Calu3 (cell line): ENCODE results near the gene ZSCAN22. TPM values are rescaled to one million over a fixed set of nuclear protein-coding genes. Genes with fewer than 3 reads are reported as not detected.

Experiments
- BruUV-seq: library from RNA; stranded (reverse); fragments of 400-500 nt; replicated peaks from 2 replicates; lab custom pipeline; 2021; lab: Mats Ljungman, UMichigan
- CTCF ChIA-PET: fragments of 300-600 bp; sonication (Branson Sonifier 250); formaldehyde crosslinking; loops from one replicate; lab custom pipeline; 2022; ENCODE audit warnings: antibody characterized with exemption; lab: Charles Lee
- DNase-seq: peaks from one replicate; pipeline ENCODE4 v3.0.0; 2022
- H3K27ac Mint-ChIP-seq: one replicate; pipeline ENCODE4 v1.8.0; 2022; ENCODE audit warnings: mixed read lengths; ENCODE audit not compliant: unreplicated experiment
- H3K27me3 Mint-ChIP-seq: one replicate; pipeline ENCODE4 v1.8.0; 2022; ENCODE audit warnings: mixed read lengths; ENCODE audit not compliant: unreplicated experiment
- H3K36me3 Mint-ChIP-seq: one replicate; pipeline ENCODE4 v1.8.0; 2022; ENCODE audit warnings: mild to moderate bottlenecking, moderate library complexity, mixed read lengths; ENCODE audit not compliant: insufficient read depth, unreplicated experiment
- H3K4me1 Mint-ChIP-seq: one replicate; pipeline ENCODE4 v1.8.0; 2022; ENCODE audit warnings: mild to moderate bottlenecking, low read depth, mixed read lengths; ENCODE audit not compliant: unreplicated experiment
- H3K4me3 Mint-ChIP-seq: one replicate; pipeline ENCODE4 v1.8.0; 2022; ENCODE audit warnings: mild to moderate bottlenecking, low read depth, moderate library complexity, mixed read lengths; ENCODE audit not compliant: unreplicated experiment
- H3K9me3 Mint-ChIP-seq: one replicate; pipeline ENCODE4 v1.8.0; 2022; ENCODE audit warnings: low read depth, mixed read lengths; ENCODE audit not compliant: unreplicated experiment
- intact Hi-C: fragments of 100-400 bp; cut with micrococcal nuclease; formaldehyde crosslinking; loops from one replicate; pipeline ENCODE4 v1.10.0; 2022; ENCODE audit not compliant: unreplicated experiment
- total RNA-seq: library from RNA; stranded (reverse); gene quantifications from 2 replicates; pipeline ENCODE4 v1.2.3, GENCODE V29; 2022
- TF ChIP-seq, protein P1 (sequence below): fragments of 200-600 bp; IDR thresholded peaks from one replicate; pipeline ENCODE4 v1.8.0; 2022; ENCODE audit warnings: antibody characterized with exemption; ENCODE audit not compliant: unreplicated experiment

ZSCAN22 gene
- total RNA-seq, 1 experiment from 2014 or later, result 4.6 TPM

GRCh38 chr19:58382997-58383603, 56.3 kb downstream of the ZSCAN22 start:
- Mint-ChIP-seq H3K4me1 (peaks cover 39% of the 10 kb centered on the region), H3K27me3 (no peaks in the 10 kb centered on the region), H3K36me3 (peaks cover 76% of the 10 kb centered on the region), H3K9me3 (no peaks in the 10 kb centered on the region), H3K27ac (no peak overlapping the region), H3K4me3 (no peak overlapping the region)
- CTCF ChIA-PET, result no interaction called here
- intact Hi-C loops, result no loop called here
- DNase-seq, result no peak
- TF ChIP-seq, protein P1, sequence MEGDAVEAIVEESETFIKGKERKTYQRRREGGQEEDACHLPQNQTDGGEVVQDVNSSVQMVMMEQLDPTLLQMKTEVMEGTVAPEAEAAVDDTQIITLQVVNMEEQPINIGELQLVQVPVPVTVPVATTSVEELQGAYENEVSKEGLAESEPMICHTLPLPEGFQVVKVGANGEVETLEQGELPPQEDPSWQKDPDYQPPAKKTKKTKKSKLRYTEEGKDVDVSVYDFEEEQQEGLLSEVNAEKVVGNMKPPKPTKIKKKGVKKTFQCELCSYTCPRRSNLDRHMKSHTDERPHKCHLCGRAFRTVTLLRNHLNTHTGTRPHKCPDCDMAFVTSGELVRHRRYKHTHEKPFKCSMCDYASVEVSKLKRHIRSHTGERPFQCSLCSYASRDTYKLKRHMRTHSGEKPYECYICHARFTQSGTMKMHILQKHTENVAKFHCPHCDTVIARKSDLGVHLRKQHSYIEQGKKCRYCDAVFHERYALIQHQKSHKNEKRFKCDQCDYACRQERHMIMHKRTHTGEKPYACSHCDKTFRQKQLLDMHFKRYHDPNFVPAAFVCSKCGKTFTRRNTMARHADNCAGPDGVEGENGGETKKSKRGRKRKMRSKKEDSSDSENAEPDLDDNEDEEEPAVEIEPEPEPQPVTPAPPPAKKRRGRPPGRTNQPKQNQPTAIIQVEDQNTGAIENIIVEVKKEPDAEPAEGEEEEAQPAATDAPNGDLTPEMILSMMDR, result no peak
- BruUV-seq, result no TSS peak

DNA sequence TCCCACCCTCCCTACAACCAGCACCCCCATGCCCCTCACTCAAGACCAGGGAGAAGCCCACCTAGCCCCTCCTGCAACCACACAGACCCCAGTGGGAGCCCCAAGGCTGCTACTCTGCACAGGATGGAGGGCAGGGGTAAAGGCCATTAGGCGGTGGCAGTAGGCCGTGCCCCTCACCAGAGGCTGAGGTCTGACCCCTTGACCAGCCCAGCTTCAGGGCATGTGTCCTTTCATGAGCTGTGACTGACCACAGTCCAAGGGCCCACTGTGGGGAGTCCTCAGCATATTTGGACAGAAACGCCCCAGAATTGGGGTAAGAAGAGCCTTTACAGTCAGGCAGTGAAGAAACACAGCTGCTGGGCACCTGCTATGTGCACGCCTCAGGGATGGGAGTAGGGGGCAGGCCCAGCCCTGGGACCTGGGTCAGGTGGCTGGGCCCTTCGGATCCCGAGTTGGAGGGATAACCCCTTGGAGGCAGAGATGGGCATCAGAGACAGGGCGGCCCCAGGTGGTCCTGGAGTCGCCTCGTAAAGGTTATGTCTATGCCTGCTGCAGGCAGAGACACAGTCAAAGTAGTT, 58.6 kb downstream of the ZSCAN22 start:
- Mint-ChIP-seq H3K9me3 (no peaks in the 10 kb centered on the region), H3K4me3 (peak overlapping the region; percentile 93), H3K27me3 (no peaks in the 10 kb centered on the region), H3K4me1 (peaks cover 44% of the 10 kb centered on the region), H3K36me3 (peaks cover 87% of the 10 kb centered on the region), H3K27ac (peak overlapping the region; percentile 99)
- DNase-seq, result no peak
- no TSS peak for BruUV-seq
- intact Hi-C loops, result no loop called here
- CTCF ChIA-PET, result interaction anchor here (0.8 kb wide), 1 partner anchor 23 kb away, joined by 4 read pairs; the partner anchor contains the start of gene ZNF497
- TF ChIP-seq, protein P1, result no peak

DNA sequence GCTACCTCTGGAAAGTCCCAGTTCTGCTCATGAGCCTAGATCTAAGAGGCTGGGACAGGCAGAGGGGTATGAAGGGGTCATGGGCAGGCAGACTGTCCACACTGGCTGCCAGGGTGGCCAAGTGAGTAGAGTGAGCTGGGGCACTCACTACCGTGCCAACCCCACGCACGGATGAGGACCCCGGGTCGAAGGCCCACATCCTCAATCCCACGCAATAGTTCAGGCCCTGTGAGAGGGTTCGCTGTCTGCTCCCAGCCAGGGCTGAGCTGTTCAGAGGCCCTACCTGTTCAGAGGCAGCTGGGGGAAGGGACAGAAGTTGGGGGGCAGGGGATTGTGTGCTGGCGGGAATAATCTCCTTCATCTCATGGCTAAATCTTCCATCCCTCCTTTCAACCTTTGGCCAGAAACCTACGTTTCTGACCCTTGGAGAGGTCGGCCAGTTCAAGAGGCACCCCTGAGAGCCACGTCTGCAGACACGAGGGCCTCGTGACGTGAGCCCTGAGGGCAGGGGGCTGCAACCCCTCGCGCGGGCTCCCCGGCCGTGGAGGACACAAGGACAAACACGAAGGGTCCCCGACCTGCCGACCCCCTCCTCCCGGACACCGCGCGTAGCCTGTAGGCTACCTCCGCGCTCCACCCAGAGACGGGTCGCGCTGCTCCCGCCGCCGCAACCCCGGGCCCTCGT, 59.2 kb downstream of the ZSCAN22 start:
- Mint-ChIP-seq H3K4me1 (peaks cover 44% of the 10 kb centered on the region), H3K4me3 (peak overlapping the region; percentile 93), H3K9me3 (no peaks in the 10 kb centered on the region), H3K36me3 (peaks cover 87% of the 10 kb centered on the region), H3K27ac (peak overlapping the region; percentile 99), H3K27me3 (no peaks in the 10 kb centered on the region)
- CTCF ChIA-PET, result interaction anchor here (0.8 kb wide), 1 partner anchor 24 kb away, joined by 4 read pairs; the partner anchor contains the start of gene ZNF497
- intact Hi-C loops, result no loop called here
- TF ChIP-seq, protein P1, result no peak
- no TSS peak for BruUV-seq
- DNase-seq, result peak; percentile 30

GRCh38 chr19:58386576-58387337, 60.0 kb downstream of the ZSCAN22 start, which contains the start of gene RPS5:
Gene RPS5 (plus strand): TSS chr19:58387269. CDS start chr19:58388138, 869 bp downstream.
- BruUV-seq, result TSS peak; percentile 82
- intact Hi-C loops, result no loop called here
- CTCF ChIA-PET, result interaction anchor here (1.1 kb wide), 1 partner anchor 133 kb away, joined by 3 read pairs; the partner anchor contains the start of gene ZBTB45
- peak within 1 kb of the TSS; percentile 93 for H3K4me3 Mint-ChIP-seq
- DNase-seq, result peak; percentile 97
- H3K4me1 Mint-ChIP-seq, result peaks cover 43% of the 10 kb centered on the region
- no peaks in the 10 kb centered on the region for H3K9me3 Mint-ChIP-seq
- TF ChIP-seq, protein P1, result no peak
- H3K36me3 Mint-ChIP-seq, result peaks cover 87% of the 10 kb centered on the region
- H3K27me3 Mint-ChIP-seq, result no peaks in the 10 kb centered on the region
- H3K27ac Mint-ChIP-seq, result peak within 1 kb of the TSS; percentile 99
